ENCODE data around the gene CBL.
"Not testable (repeated sequence)": the region's sequence is repeated elsewhere in the genome, so short reads cannot be mapped to it uniquely, and the experiment has no call there.

CBL gene

DNA sequence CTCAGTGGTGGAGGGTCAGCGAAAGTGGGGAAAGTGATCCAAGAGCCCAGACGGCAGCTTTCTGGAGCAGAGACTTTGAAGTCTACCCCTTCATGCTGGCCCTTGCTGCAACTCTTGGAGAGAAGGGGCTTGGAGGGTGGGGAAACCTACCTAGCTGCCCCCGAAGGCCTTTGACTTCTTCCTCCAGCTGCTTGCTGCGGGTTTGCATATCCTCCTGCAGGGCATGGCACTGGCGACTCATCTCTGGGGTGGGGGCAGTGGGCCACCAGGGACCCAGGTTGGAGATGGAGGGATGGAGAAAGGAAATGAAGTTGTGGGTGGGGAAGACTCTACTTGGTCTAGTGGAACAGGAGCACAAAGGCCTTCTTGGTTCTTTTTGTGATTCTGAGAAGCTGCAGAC is 13.1 kb upstream of the CBL start:
- no peak for TF ChIP-seq ZNF274 (IDR thresholded peaks at IDR 0.05; ENCODE audit: low read depth, low read length)
- no peak overlapping the region for H3K4me3 ChIP-seq (ENCODE audit: low read length)

DNA sequence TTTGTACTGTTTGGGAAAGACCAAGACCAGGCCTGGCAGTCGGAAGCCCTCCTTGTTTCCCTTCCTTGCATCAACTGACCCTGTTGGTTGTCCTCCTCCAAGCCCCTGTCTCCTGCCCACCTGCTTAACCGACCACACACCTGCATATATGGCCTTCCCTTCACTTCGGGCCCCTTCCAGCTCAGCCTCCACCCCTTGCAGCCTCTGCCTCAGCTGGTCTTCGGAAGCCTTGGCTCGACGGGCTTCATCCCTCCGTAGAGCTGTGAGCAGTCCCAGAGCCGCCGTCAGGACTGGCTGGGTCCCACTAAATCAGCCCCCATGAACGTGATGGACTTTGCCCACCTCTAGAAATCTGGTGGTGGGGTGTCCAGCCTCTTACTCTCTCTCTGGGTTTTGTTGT is 12.5 kb upstream of the CBL start:
- no peak for TF ChIP-seq ZNF274 (IDR thresholded peaks at IDR 0.05; ENCODE audit: low read depth, low read length)
- H3K4me3 ChIP-seq (ENCODE audit: low read length) = no peak overlapping the region

GRCh38 chr11:119194811-119195440 is 11.2 kb upstream of the CBL start:
- no peak overlapping the region for H3K4me3 ChIP-seq (ENCODE audit: low read length)
- TF ChIP-seq ZNF274 (IDR thresholded peaks at IDR 0.05; ENCODE audit: low read depth, low read length) = no peak

- no peak overlapping the region for H3K4me3 ChIP-seq (ENCODE audit: low read length)
- no peak for TF ChIP-seq ZNF274 (IDR thresholded peaks at IDR 0.05; ENCODE audit: low read depth, low read length)
These were observed 10.5 kb upstream of the CBL start for GRCh38 chr11:119195680-119196079.

GRCh38 chr11:119196833-119197483 is 9.2 kb upstream of the CBL start:
- no peak for TF ChIP-seq ZNF274 (IDR thresholded peaks at IDR 0.05; ENCODE audit: low read depth, low read length)
- H3K4me3 ChIP-seq (ENCODE audit: low read length) = no peak overlapping the region

GRCh38 chr11:119198925-119199324 is 7.2 kb upstream of the CBL start:
- TF ChIP-seq ZNF274 (IDR thresholded peaks at IDR 0.05; ENCODE audit: low read depth, low read length) = no peak
- H3K4me3 ChIP-seq (ENCODE audit: low read length) = no peak overlapping the region

GRCh38 chr11:119201236-119201635 is 4.9 kb upstream of the CBL start:
- not testable (repeated sequence) for H3K4me3 ChIP-seq (ENCODE audit: low read length)

- H3K4me3 ChIP-seq (ENCODE audit: low read length) = no peak overlapping the region
- no peak for TF ChIP-seq ZNF274 (IDR thresholded peaks at IDR 0.05; ENCODE audit: low read depth, low read length)
These were observed 3.6 kb upstream of the CBL start for GRCh38 chr11:119202554-119202953.

DNA sequence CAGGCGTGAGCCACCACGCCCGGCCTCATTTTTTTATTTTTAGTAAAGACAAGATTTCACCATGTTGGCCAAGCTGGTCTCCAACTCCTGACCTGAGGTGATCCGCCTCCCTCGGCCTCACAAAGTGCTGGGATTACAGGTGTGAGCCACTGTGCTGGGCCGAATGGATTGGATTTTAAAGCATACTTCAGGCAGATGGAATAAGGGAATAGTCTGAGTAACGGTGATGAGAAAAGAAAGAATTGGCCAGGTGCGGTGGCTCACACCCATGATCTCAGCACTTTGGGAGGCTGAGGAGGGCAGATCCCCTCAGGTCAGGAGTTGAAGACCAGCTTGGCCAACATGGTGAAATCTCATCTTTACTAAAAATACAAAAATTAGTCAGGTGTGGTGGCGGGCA is 2.1 kb upstream of the CBL start:
- H3K4me3 ChIP-seq (ENCODE audit: low read length) = no peak overlapping the region
- no peak for TF ChIP-seq ZNF274 (IDR thresholded peaks at IDR 0.05; ENCODE audit: low read depth, low read length)

- no peak for TF ChIP-seq ZNF274 (IDR thresholded peaks at IDR 0.05; ENCODE audit: low read depth, low read length)
- H3K4me3 ChIP-seq (ENCODE audit: low read length) = peak overlapping the region; percentile 46; the same call in 1 of the 2 replicates
These were observed 1.1 kb upstream of the CBL start for GRCh38 chr11:119205080-119205479.

DNA sequence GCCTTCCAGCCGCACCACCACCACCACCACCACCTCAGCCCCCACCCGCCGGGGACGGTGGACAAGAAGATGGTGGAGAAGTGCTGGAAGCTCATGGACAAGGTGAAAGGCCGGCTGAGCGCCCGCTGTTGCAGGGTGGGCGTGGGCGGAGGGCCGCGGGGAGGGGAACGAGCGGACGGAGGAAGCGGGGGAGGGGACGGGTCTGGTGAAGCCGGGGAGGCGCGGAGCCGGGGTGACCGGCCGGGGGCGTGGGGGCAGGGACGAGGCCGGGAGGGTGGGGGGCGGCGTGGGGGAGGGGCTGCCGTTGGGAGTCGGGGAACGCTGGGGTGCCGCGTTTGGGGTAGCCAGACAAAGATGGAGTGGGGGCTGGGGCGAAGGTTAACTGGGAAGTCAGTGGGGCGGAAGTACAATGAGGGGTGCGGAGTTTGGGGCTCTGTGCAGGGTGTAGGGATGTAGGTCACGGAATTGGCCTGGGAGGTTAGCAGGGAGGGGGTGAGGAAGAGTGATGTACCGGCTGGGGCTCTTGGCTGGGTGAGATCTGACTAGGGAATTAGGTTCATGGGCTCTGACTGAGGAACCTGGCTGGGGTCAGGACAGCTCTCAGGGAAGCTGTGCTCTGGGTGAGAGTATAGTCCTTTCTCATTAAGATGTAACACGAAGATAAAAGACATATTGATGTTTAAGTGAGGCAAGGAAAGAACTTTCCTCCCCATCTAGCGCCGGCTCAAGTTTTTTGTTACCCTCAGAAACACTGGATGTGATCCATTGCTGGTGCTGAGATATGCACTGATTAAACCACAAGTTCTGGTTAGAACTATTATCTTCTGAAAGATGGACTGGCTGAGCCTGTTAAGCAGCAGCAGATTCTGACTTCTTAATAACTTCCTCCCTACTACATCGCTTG is 624 bp downstream of the CBL start:
- no peak for TF ChIP-seq ZNF274 (IDR thresholded peaks at IDR 0.05; ENCODE audit: low read depth, low read length)
- peak overlapping the region; percentile 96 for H3K4me3 ChIP-seq (ENCODE audit: low read length)

DNA sequence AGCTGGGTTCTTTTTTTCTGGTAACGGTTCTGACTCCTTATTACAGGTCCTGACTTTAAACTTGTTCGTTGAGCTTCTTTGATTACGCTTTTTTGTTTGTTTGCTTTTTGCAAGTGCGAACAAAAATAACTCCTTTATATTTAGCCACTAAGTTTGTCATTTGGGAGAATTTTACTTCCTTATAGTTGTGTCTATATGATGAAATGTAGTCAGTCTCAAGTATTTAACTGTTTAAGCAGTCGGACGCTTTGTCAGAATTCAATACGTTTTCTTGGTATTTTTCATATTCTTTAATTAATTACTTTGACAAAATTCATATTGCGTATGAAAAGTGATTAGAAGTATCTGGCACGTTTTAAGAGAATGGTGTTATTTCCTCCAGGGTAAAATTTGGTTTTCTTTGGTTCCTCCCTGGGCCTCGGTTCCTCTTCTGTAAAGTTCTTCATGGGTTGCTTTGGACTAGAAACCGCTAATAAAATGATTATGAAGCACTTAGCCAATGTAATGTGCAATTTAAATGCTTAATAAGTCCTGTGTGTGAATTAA is 1.3 kb downstream of the CBL start:
- no peak for TF ChIP-seq ZNF274 (IDR thresholded peaks at IDR 0.05; ENCODE audit: low read depth, low read length)
- peak overlapping the region; percentile 96 for H3K4me3 ChIP-seq (ENCODE audit: low read length)

DNA sequence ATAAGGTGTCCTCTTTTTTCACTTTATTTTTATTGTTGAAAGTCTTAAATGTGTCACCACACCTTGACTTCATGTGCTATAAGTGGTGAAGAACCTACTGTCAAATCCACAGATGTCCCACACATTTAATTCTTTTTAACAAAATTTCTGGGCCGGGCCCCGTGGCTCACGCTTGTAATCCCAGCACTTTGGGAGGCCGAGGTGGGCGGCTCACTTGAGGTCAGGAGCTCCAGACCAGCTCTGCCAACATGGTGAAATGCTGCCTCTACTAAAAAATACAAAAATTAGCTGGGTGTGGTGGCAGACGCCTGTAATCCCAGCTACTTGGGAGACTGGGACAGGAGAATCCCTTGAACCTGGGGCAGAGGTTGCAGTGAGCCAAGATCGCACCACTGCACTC is 3.0 kb downstream of the CBL start:
- no peak for TF ChIP-seq ZNF274 (IDR thresholded peaks at IDR 0.05; ENCODE audit: low read depth, low read length)
- H3K4me3 ChIP-seq (ENCODE audit: low read length) = no peak overlapping the region

GRCh38 chr11:119210050-119210449 is 3.9 kb downstream of the CBL start:
- H3K4me3 ChIP-seq (ENCODE audit: low read length) = no peak overlapping the region
- no peak for TF ChIP-seq ZNF274 (IDR thresholded peaks at IDR 0.05; ENCODE audit: low read depth, low read length)

All from GM08714 (cell line).